ENCODE measurements around the gene CEP72.
"Not testable (repeated sequence)": the region's sequence is repeated elsewhere in the genome, so short reads cannot be mapped to it uniquely, and the experiment has no call there.

The CEP72 gene

GRCh38 chr5:693271-694041, 81.3 kb downstream of the CEP72 start, which contains the start of gene TPPP:
TSS of gene TPPP (minus strand) at chr5:693352. CDS start at chr5:678060, 15,292 bp downstream.
- DNase-seq (ENCODE audit: insufficient read length, low spot score) (peak; percentile 84), FAIRE-seq (peak; percentile 80)

DNA sequence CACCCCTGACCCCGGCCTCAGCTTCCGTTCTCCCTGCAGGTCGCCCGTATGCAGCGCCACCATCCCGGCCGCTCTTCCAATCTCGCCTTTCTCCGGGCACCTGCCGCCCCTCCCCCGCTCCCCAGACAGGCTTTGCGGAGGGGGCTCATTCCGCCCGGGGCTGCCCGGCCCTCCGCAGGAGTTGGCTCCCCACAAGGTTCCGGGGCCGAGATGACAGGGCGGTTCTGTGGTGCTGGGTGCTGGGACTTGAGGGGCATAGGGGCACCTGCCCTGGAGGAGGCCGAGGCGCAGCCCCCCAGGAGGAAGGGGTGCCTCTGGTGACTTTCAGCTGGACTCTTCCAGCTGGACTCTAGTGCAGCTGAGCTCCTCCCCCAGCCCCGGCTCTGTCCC, 81.9 kb downstream of the CEP72 start:
- FAIRE-seq; DNase-seq (ENCODE audit: insufficient read length, low spot score): not testable (repeated sequence)

- not testable (repeated sequence) for FAIRE-seq
Measured at GRCh38 chr5:695475-695874, 83.3 kb downstream of the CEP72 start.

DNA sequence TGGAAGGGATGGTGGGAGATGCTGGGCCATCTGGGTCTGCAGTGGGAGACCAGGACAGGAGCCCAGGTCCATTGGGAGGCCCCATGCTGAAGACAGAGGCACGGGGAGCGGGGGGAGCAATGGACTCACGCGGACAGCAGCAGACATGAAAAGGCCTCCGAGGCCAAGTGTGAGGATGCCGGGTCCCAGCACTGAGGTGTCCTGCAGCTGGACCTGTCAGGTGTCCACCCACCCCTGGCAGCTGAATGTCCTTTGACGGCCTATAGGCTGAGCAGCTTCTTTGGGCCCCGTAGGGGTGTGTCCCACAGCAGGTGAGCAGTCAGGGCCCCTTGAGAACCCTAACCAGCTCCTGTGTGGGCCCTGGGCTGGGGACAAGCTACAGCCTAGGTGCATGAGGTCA, 84.1 kb downstream of the CEP72 start:
- not testable (repeated sequence) for FAIRE-seq; DNase-seq (ENCODE audit: insufficient read length, low spot score)

More at GRCh38 chr5:695475-695874, 83.3 kb downstream of the CEP72 start:
- DNase-seq (ENCODE audit: insufficient read length, low spot score): not testable (repeated sequence)

GRCh38 chr5:696753-697702, 84.9 kb downstream of the CEP72 start:
- FAIRE-seq: peak; percentile 98
- DNase-seq (ENCODE audit: insufficient read length, low spot score): not testable (repeated sequence)

Data from HTR-8/SVneo (cell line).